ENCODE measurements around the gene PNPLA8. TPM values are rescaled to one million over a fixed set of nuclear protein-coding genes. Genes with fewer than 3 reads are reported as not detected.
A peak's percentile ranks its signal among the peaks of the same experiment; 100 is the strongest.

Gene PNPLA8
- total RNA-seq, 1 donor from 2014 or later, result 33.4 TPM

DNA sequence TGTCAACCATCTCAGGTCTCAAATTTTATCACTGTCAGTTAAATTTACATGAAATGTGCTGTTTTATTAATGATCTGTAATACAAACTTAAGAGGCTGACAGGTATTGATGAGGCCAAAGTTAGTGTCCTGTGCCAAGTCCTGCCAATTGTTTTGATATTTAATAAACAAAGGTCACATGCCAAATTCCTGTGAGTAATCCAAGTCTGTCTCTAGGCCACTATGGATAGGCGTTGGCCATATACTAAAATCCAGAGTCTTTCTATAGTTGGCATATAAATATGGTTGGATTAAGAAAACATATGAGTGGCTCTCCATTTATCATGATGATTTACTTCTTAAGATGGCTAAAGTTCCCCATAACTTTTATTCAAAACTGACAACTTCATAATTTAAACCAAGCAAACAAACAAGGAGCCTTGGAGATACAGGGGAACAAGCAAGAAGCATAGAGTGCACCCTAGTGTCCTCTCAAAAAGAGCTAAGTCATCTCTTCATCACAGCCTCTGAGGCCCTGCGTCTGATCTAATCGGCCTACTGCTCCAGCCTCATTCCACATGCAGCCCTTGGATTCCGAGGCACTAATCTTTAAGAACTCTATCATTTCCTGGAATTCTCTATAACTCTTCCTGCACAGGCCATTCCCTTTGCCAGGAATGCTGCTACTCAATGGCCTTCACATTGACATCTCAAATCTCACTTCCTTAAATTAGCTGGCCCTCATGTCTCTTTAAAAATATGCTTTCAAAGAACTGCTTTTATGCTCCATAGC, 37.0 kb downstream of the PNPLA8 start:
- Histone ChIP-seq H4K20me1 (ENCODE audit: low read depth) (no peaks in the 10 kb centered on the region), H3K27me3 (no peaks in the 10 kb centered on the region), H3K79me2 (ENCODE audit: low read depth) (no peaks in the 10 kb centered on the region), H3K4me1 (no peaks in the 10 kb centered on the region), H3K9ac (no peak overlapping the region), H3K4me3 (no peak overlapping the region), H3K9me3 (ENCODE audit: low read depth) (no peaks in the 10 kb centered on the region), H2AFZ (replicated peaks) (no peak overlapping the region), H3K27ac (no peak overlapping the region), H3K36me3 (peaks cover 2% of the 10 kb centered on the region), H3K4me2 (no peak overlapping the region), H3F3A (ENCODE audit: low read depth) (no peaks in the 10 kb centered on the region)
- H3K4me1 Mint-ChIP-seq, result no peaks in the 10 kb centered on the region
- peak; percentile 15 for DNase-seq (ENCODE audit: low spot score)
- H3K36me3 Mint-ChIP-seq, result peaks cover 7% of the 10 kb centered on the region
- H3K27me3 Mint-ChIP-seq (ENCODE audit: insufficient read depth, low read depth), result peaks cover 2% of the 10 kb centered on the region
- H3K27ac Mint-ChIP-seq, result no peak overlapping the region
- TF ChIP-seq EZH2 (IDR thresholded peaks at IDR 0.05) (no peak), EZH2phosphoT487 (IDR thresholded peaks at IDR 0.05) (no peak)
- TF ChIP-seq, protein P1, sequence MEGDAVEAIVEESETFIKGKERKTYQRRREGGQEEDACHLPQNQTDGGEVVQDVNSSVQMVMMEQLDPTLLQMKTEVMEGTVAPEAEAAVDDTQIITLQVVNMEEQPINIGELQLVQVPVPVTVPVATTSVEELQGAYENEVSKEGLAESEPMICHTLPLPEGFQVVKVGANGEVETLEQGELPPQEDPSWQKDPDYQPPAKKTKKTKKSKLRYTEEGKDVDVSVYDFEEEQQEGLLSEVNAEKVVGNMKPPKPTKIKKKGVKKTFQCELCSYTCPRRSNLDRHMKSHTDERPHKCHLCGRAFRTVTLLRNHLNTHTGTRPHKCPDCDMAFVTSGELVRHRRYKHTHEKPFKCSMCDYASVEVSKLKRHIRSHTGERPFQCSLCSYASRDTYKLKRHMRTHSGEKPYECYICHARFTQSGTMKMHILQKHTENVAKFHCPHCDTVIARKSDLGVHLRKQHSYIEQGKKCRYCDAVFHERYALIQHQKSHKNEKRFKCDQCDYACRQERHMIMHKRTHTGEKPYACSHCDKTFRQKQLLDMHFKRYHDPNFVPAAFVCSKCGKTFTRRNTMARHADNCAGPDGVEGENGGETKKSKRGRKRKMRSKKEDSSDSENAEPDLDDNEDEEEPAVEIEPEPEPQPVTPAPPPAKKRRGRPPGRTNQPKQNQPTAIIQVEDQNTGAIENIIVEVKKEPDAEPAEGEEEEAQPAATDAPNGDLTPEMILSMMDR (IDR thresholded peaks at IDR 0.05), result no peak
- no peak overlapping the region for H3K4me3 Mint-ChIP-seq
- H3K9me3 Mint-ChIP-seq, result no peaks in the 10 kb centered on the region

GRCh38 chr7:108487646-108488045, 38.3 kb downstream of the PNPLA8 start:
- no peak overlapping the region for H3K4me2 ChIP-seq
- peaks cover 2% of the 10 kb centered on the region for H3K27me3 Mint-ChIP-seq (ENCODE audit: insufficient read depth, low read depth)
- H3K27me3 ChIP-seq, result no peaks in the 10 kb centered on the region
- peaks cover 3% of the 10 kb centered on the region for H3K36me3 ChIP-seq
- no peaks in the 10 kb centered on the region for H3F3A ChIP-seq (ENCODE audit: low read depth)
- H3K9ac ChIP-seq, result no peak overlapping the region
- no peaks in the 10 kb centered on the region for H4K20me1 ChIP-seq (ENCODE audit: low read depth)
- TF ChIP-seq EZH2phosphoT487 (IDR thresholded peaks at IDR 0.05) (no peak), EZH2 (IDR thresholded peaks at IDR 0.05) (no peak)
- TF ChIP-seq, protein P1 (IDR thresholded peaks at IDR 0.05), result no peak
- no peaks in the 10 kb centered on the region for H3K4me1 Mint-ChIP-seq
- no peak overlapping the region for H3K4me3 ChIP-seq
- DNase-seq (ENCODE audit: low spot score), result no peak
- H3K79me2 ChIP-seq (ENCODE audit: low read depth), result no peaks in the 10 kb centered on the region
- no peak overlapping the region for H2AFZ ChIP-seq (replicated peaks)
- no peak overlapping the region for H3K27ac ChIP-seq
- H3K9me3 ChIP-seq (ENCODE audit: low read depth), result no peaks in the 10 kb centered on the region
- no peak overlapping the region for H3K27ac Mint-ChIP-seq
- no peaks in the 10 kb centered on the region for H3K4me1 ChIP-seq
- no peaks in the 10 kb centered on the region for H3K9me3 Mint-ChIP-seq
- H3K36me3 Mint-ChIP-seq, result peaks cover 3% of the 10 kb centered on the region
- H3K4me3 Mint-ChIP-seq, result no peak overlapping the region

DNA sequence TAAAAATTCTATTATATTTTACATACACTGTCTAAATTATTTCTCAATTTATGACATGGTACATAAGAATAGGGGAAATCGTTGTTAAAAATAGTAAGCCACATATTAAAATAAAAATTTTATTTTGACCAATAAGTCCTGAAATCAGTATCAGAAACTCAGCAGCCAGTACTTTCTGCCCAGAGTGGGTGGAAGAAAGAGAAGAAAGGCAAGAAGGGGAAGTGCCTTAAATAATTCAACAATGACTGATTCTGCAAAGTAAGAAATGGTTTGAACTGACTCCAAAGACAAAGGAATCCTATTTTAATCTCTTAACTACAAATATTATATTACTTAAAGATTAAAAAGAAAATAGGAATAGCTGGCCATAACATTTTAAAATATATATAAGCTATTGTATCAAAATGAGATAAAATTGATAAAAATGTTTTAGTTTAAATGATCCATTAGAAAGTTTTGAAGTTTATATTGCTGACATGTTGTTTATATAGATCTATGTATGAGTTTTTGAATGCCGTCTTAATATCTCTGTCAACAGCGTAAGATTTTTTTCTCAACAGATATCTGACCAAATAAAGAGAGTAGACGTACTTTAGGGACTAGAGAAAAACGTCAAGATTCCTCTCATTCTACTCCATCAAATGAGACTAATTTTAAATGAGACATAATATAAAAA, 39.5 kb downstream of the PNPLA8 start:
- Histone ChIP-seq H3K79me2 (ENCODE audit: low read depth) (no peaks in the 10 kb centered on the region), H3K36me3 (peaks cover 3% of the 10 kb centered on the region), H3F3A (ENCODE audit: low read depth) (no peaks in the 10 kb centered on the region), H3K4me3 (no peak overlapping the region), H3K4me1 (no peaks in the 10 kb centered on the region), H3K9ac (no peak overlapping the region), H3K9me3 (ENCODE audit: low read depth) (no peaks in the 10 kb centered on the region), H3K27ac (no peak overlapping the region), H2AFZ (replicated peaks) (no peak overlapping the region), H4K20me1 (ENCODE audit: low read depth) (no peaks in the 10 kb centered on the region), H3K27me3 (no peaks in the 10 kb centered on the region), H3K4me2 (no peak overlapping the region)
- no peaks in the 10 kb centered on the region for H3K4me1 Mint-ChIP-seq
- H3K27ac Mint-ChIP-seq, result no peak overlapping the region
- no peak for TF ChIP-seq EZH2 (IDR thresholded peaks at IDR 0.05)
- TF ChIP-seq, protein P1 (IDR thresholded peaks at IDR 0.05), result no peak
- no peak for TF ChIP-seq EZH2phosphoT487 (IDR thresholded peaks at IDR 0.05)
- H3K4me3 Mint-ChIP-seq, result no peak overlapping the region
- no peak for DNase-seq (ENCODE audit: low spot score)
- H3K27me3 Mint-ChIP-seq (ENCODE audit: insufficient read depth, low read depth), result peaks cover under 1% of the 10 kb centered on the region
- no peaks in the 10 kb centered on the region for H3K9me3 Mint-ChIP-seq
- H3K36me3 Mint-ChIP-seq, result peaks cover 2% of the 10 kb centered on the region

All from neural progenitor cell (in vitro differentiated cells).